ENCODE data around the gene SLC2A2.

SLC2A2 gene

GRCh38 chr3:170989100-170989648 lies 37.3 kb downstream of the SLC2A2 start:
- TF ChIP-seq CTCF (IDR thresholded peaks at IDR 0.05; ENCODE audit: insufficient read depth, low read length, missing control alignments): no peak
- no peak for DNase-seq (ENCODE audit: low read depth, low spot score)
- H3K4me3 ChIP-seq (ENCODE audit: low read depth, low read length): no peak overlapping the region
- ChIA-PET POLR2A (no interaction called here), CTCF (interaction anchor here (1.5 kb wide), 1 partner anchor 27 kb away, joined by 4 read pairs; no protein-coding TSS in a partner anchor)

- CTCF ChIA-PET: interaction anchor here (0.6 to 0.8 kb wide), 2 partner anchors 17 to 26 kb away, joined by 3 to 4 read pairs; no protein-coding TSS in a partner anchor
- POLR2A ChIA-PET: no interaction called here
- TF ChIP-seq CTCF (IDR thresholded peaks at IDR 0.05; ENCODE audit: insufficient read depth, low read length, missing control alignments): no peak
- no peak overlapping the region for H3K4me3 ChIP-seq (ENCODE audit: low read depth, low read length)
- DNase-seq (ENCODE audit: low read depth, low spot score): no peak
Measured at GRCh38 chr3:170988378-170988777, 38.1 kb downstream of the SLC2A2 start.

GRCh38 chr3:170985304-170985703 lies 41.2 kb downstream of the SLC2A2 start:
- H3K4me3 ChIP-seq (ENCODE audit: low read depth, low read length): no peak overlapping the region
- ChIA-PET CTCF (interaction anchor here (0.9 to 1.0 kb wide), 2 partner anchors 24 to 202 kb away, joined by 3 read pairs; no protein-coding TSS in a partner anchor), POLR2A (no interaction called here)
- no peak for DNase-seq (ENCODE audit: low read depth, low spot score)
- no peak for TF ChIP-seq CTCF (IDR thresholded peaks at IDR 0.05; ENCODE audit: insufficient read depth, low read length, missing control alignments)

- TF ChIP-seq CTCF (IDR thresholded peaks at IDR 0.05; ENCODE audit: insufficient read depth, low read length, missing control alignments): no peak
- CTCF ChIA-PET: no interaction called here
- H3K4me3 ChIP-seq (ENCODE audit: low read depth, low read length): no peak overlapping the region
- DNase-seq (ENCODE audit: low read depth, low spot score): no peak
- POLR2A ChIA-PET: no interaction called here
Measured at GRCh38 chr3:170982733-170983132, 43.8 kb downstream of the SLC2A2 start.

GRCh38 chr3:170980399-170980798 lies 46.1 kb downstream of the SLC2A2 start:
- ChIA-PET CTCF (interaction anchor here (1.1 to 2.5 kb wide), 4 partner anchors 12 to 586 kb away, joined by 3 to 11 read pairs (median 4); no protein-coding TSS in a partner anchor), POLR2A (no interaction called here)
- no peak overlapping the region for H3K4me3 ChIP-seq (ENCODE audit: low read depth, low read length)
- no peak for DNase-seq (ENCODE audit: low read depth, low spot score)
- TF ChIP-seq CTCF (IDR thresholded peaks at IDR 0.05; ENCODE audit: insufficient read depth, low read length, missing control alignments): no peak

GRCh38 chr3:170977949-170978745 lies 48.4 kb downstream of the SLC2A2 start:
- ChIA-PET POLR2A (no interaction called here), CTCF (interaction anchor here (2.5 kb wide), 1 partner anchor 588 kb away, joined by 11 read pairs; no protein-coding TSS in a partner anchor)
- no peak for TF ChIP-seq CTCF (IDR thresholded peaks at IDR 0.05; ENCODE audit: insufficient read depth, low read length, missing control alignments)
- DNase-seq (ENCODE audit: low read depth, low spot score): no peak
- no peak overlapping the region for H3K4me3 ChIP-seq (ENCODE audit: low read depth, low read length)

All from AG04449 (cell line).